ENCODE measurements around the gene NPAS3. TPM values are rescaled to one million over a fixed set of nuclear protein-coding genes. Genes with fewer than 3 reads are reported as not detected.

Gene NPAS3
- total RNA-seq, 1 experiment from 2014 or later: not detected

GRCh38 chr14:32984241-32984930 lies 45.7 kb downstream of the NPAS3 start:
- Histone ChIP-seq H3K9me3 (ENCODE audit: control insufficient read depth in 1 of 2, insufficient read depth in 1 of 2, low read depth in 1 of 2, low read length in 2 of 2) (no peaks in the 10 kb centered on the region), H3K36me3 (ENCODE audit: control insufficient read depth in 1 of 2, insufficient read depth in 2 of 2, low read length in 2 of 2) (no peaks in the 10 kb centered on the region), H3K9ac (ENCODE audit: low read length) (no peak overlapping the region), H3K27me3 (ENCODE audit: insufficient read depth, low read length) (no peaks in the 10 kb centered on the region; the same call in 1 of the 2 replicates), H4K20me1 (ENCODE audit: insufficient read depth) (no peaks in the 10 kb centered on the region), H3K9me2 (ENCODE audit: insufficient read depth) (no peaks in the 10 kb centered on the region), H3K27ac (ENCODE audit: low read depth, low read length) (no peak overlapping the region), H3K79me2 (ENCODE audit: insufficient read depth, low read length) (no peaks in the 10 kb centered on the region), H3K4me3 (replicated peaks in 1 of 2; ENCODE audit: low read depth in 1 of 2, low read length in 2 of 2) (no peak overlapping the region), H3K4me2 (ENCODE audit: low read length) (no peak overlapping the region), H2AFZ (ENCODE audit: low read depth, low read length, poor library complexity, severe bottlenecking) (no peak overlapping the region), H3K4me1 (ENCODE audit: control insufficient read depth in 1 of 2, insufficient read depth in 2 of 2, low read length in 2 of 2) (no peaks in the 10 kb centered on the region)
- intact Hi-C loops (cut with micrococcal nuclease): no loop called here
- DNase-seq (ENCODE audit: low read depth, low spot score) (no peak), ATAC-seq (no peak)
- TF ChIP-seq CTCF (IDR thresholded peaks at IDR 0.05 in 2 of 3, conservative IDR thresholded peaks at IDR 0.05 in 1 of 3; ENCODE audit: borderline replicate concordance in 1 of 3, insufficient read depth in 1 of 3, low read depth in 2 of 3, low read length in 2 of 3): no peak
- TF ChIP-seq ZBTB33 (IDR thresholded peaks at IDR 0.05; ENCODE audit: extremely low read depth, insufficient replicate concordance, low read length): no peak
- TF ChIP-seq ATF3 (IDR thresholded peaks at IDR 0.05): no peak
- TF ChIP-seq MAX (IDR thresholded peaks at IDR 0.05): no peak
- TF ChIP-seq CBX3 (IDR thresholded peaks at IDR 0.05; ENCODE audit: low read depth): no peak
- no peak for TF ChIP-seq FOSL1 (IDR thresholded peaks at IDR 0.05; ENCODE audit: low read depth)
- no peak for TF ChIP-seq REST (IDR thresholded peaks at IDR 0.05; ENCODE audit: low read depth)
- TF ChIP-seq EZH2 (IDR thresholded peaks at IDR 0.05): no peak
- no peak for TF ChIP-seq ZNF274 (IDR thresholded peaks at IDR 0.05; ENCODE audit: low read depth, low read length)
- TF ChIP-seq POLR2AphosphoS5 (IDR thresholded peaks at IDR 0.05; ENCODE audit: low read depth, low read length): no peak
- TF ChIP-seq TCF7L2 (IDR thresholded peaks at IDR 0.05; ENCODE audit: borderline replicate concordance, extremely low read depth, insufficient read depth, insufficient read length): no peak
- no peak for TF ChIP-seq YY1 (IDR thresholded peaks at IDR 0.05; ENCODE audit: extremely low read depth, insufficient replicate concordance, low read depth, low read length)
- CTCF ChIA-PET: no interaction called here
- POLR2A ChIA-PET: no interaction called here
- RAD21 ChIA-PET (ENCODE audit: low non-redundant PET in 1 of 2, low total read pairs in 2 of 2, uncharacterized antibody in 2 of 2, unreplicated experiment in 2 of 2): no interaction called here
- no TSS peak for BruUV-seq (replicated peaks)
